ENCODE measurements around the gene RNF126.

Gene RNF126

DNA sequence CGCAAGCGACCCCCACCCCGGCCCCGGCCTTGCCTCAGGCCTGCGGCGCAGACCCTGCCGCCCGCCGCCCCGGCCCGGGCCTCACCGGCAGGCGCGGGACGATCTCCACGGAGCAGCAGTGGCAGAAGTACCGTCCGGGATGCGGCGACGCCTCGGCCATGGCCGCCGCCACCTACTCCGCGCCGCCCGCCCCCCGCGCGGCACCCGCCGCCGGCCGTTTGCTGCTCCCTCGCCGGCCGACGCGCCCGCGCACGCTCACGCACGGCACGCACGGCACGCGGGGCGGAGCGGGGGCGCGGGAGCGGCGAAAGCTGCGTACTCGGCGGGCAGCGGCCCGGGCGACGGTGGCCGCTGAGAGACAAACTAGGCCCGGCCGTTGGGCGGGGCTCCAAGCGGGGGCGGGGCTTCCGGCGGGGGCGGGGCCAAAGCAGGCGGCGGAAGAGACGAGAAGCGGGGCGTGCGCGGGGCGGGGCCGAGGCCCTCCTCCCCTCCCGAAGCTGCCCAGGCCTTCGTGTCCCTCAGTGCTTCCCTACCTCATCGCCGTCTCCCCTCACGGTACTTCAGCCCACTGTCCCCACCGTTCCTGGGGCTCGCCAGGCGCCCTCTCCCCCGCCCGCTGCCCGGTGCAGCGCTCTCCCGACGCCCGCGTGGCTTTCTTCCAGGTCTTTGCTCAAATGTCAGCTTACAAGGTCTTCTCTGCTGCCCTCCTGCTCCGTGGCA, at the start of gene RNF126:
TSS of gene RNF126 (minus strand) at position 253 of the 720 bp plus-strand sequence. CDS start at position 160, 93 bp downstream.
- peaks cover 36% of the 10 kb centered on the region for H3K4me1 ChIP-seq (ENCODE audit: low read depth, poor library complexity, severe bottlenecking)
- TF ChIP-seq, protein P1, sequence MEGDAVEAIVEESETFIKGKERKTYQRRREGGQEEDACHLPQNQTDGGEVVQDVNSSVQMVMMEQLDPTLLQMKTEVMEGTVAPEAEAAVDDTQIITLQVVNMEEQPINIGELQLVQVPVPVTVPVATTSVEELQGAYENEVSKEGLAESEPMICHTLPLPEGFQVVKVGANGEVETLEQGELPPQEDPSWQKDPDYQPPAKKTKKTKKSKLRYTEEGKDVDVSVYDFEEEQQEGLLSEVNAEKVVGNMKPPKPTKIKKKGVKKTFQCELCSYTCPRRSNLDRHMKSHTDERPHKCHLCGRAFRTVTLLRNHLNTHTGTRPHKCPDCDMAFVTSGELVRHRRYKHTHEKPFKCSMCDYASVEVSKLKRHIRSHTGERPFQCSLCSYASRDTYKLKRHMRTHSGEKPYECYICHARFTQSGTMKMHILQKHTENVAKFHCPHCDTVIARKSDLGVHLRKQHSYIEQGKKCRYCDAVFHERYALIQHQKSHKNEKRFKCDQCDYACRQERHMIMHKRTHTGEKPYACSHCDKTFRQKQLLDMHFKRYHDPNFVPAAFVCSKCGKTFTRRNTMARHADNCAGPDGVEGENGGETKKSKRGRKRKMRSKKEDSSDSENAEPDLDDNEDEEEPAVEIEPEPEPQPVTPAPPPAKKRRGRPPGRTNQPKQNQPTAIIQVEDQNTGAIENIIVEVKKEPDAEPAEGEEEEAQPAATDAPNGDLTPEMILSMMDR (conservative IDR thresholded peaks at IDR 0.05; ENCODE audit: low read depth, low read length) = no peak
- peak within 1 kb of the TSS; percentile 97 for H3K27ac ChIP-seq
- peak within 1 kb of the TSS; percentile 83 for H2AFZ ChIP-seq (ENCODE audit: low read depth)
- peak within 1 kb of the TSS; percentile 97 for H3K9ac ChIP-seq
- H4K20me1 ChIP-seq (ENCODE audit: insufficient read depth) = peaks cover 19% of the 10 kb centered on the region
- peak within 1 kb of the TSS; percentile 97 for H3K4me2 ChIP-seq
- peaks cover 13% of the 10 kb centered on the region for H3K27me3 ChIP-seq (ENCODE audit: insufficient read depth, low read depth)
- peaks cover 45% of the 10 kb centered on the region for H3K79me2 ChIP-seq (ENCODE audit: insufficient read depth, low read depth)
- peak within 1 kb of the TSS; percentile 28 for H3K4me3 ChIP-seq (IDR thresholded peaks at IDR 0.05; ENCODE audit: insufficient read depth, low read depth, low read length)
- H3K36me3 ChIP-seq (ENCODE audit: insufficient read depth) = no peaks in the 10 kb centered on the region

DNA sequence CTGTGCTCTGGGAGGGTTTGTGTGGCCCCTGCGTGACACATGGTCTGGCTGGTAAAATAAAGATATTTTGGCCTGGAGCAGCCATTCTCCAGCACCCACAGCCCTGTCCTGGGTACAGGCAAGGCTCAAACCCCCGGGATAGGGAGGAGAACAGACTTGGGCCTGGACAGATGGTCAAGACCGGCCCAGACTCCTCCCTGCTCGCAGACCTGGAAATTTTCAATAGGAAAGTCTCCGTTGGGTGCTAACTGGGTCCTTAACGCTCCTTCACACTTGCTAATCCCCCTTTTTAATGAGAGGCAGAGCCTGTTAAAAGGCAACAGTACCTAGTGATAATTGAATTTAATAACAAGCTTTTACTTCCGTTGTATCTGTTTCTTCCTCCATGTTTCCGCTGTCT, 48.2 kb upstream of the RNF126 start:
- Histone ChIP-seq H3K4me3 (IDR thresholded peaks at IDR 0.05; ENCODE audit: insufficient read depth, low read depth, low read length) (no peak overlapping the region), H3K27ac (no peak overlapping the region), H3K36me3 (ENCODE audit: insufficient read depth) (no peaks in the 10 kb centered on the region), H3K27me3 (ENCODE audit: insufficient read depth, low read depth) (peaks cover 71% of the 10 kb centered on the region), H3K4me1 (ENCODE audit: low read depth, poor library complexity, severe bottlenecking) (no peaks in the 10 kb centered on the region), H3K9ac (no peak overlapping the region), H2AFZ (ENCODE audit: low read depth) (no peak overlapping the region), H4K20me1 (ENCODE audit: insufficient read depth) (no peaks in the 10 kb centered on the region), H3K79me2 (ENCODE audit: insufficient read depth, low read depth) (no peaks in the 10 kb centered on the region), H3K4me2 (no peak overlapping the region)
- TF ChIP-seq, protein P1 (conservative IDR thresholded peaks at IDR 0.05; ENCODE audit: low read depth, low read length) = no peak

DNA sequence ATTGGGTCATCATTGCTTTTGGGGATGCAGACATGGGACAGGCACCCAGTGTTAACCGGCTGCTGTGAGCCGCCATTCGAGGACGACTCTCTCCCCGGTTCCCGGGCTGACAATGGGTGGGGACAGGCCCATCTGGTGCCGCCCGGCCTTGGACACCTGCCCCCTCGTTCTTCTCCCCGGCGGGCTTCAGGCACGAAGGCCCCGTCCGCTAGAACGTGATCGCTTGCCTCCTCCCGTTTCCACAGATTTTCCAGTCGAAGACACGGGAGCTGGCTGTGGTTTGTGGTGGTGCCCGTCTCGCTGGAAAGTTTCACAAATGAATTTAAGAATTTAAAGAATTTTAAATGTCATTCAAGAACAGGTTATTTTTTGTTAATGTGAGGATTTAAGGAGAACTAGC, 47.8 kb upstream of the RNF126 start:
- no peak overlapping the region for H2AFZ ChIP-seq (ENCODE audit: low read depth)
- H3K4me1 ChIP-seq (ENCODE audit: low read depth, poor library complexity, severe bottlenecking) = no peaks in the 10 kb centered on the region
- no peak overlapping the region for H3K4me2 ChIP-seq
- no peaks in the 10 kb centered on the region for H3K79me2 ChIP-seq (ENCODE audit: insufficient read depth, low read depth)
- H3K4me3 ChIP-seq (IDR thresholded peaks at IDR 0.05; ENCODE audit: insufficient read depth, low read depth, low read length) = no peak overlapping the region
- TF ChIP-seq, protein P1 (conservative IDR thresholded peaks at IDR 0.05; ENCODE audit: low read depth, low read length) = no peak
- no peak overlapping the region for H3K27ac ChIP-seq
- no peaks in the 10 kb centered on the region for H4K20me1 ChIP-seq (ENCODE audit: insufficient read depth)
- no peaks in the 10 kb centered on the region for H3K36me3 ChIP-seq (ENCODE audit: insufficient read depth)
- peaks cover 73% of the 10 kb centered on the region for H3K27me3 ChIP-seq (ENCODE audit: insufficient read depth, low read depth)
- no peak overlapping the region for H3K9ac ChIP-seq

DNA sequence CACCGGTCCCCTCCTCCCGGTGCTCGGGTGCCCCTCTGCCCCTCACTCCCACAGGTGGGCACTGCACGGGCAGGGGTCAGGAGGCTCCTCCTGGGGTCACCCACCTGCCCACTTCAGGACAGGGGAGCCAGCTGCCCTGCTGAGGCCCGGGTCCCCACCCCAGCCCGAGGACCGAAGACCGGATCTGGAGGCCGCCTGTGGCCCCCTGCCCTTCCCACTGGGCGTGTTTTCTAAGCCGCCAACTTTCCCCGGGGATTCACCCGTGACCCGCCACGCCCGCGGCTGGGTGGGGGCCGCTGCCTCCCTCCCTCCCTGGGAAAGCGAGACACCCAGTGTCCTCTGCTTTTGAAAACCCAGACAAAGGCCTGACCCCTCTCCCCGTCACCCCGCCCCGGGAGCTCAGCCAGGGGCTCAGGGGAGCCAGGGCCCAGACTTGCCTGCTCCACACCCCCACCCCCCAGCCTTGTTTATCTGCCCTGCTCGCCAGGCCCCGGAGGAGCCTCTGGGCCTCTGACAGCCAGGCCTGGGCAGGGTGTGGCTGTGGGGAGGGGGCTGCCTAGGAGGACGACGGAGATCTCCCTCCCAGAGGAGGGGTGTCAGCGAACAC, 47.1 kb upstream of the RNF126 start:
- Histone ChIP-seq H3K27me3 (ENCODE audit: insufficient read depth, low read depth) (peaks cover 72% of the 10 kb centered on the region), H4K20me1 (ENCODE audit: insufficient read depth) (no peaks in the 10 kb centered on the region), H3K36me3 (ENCODE audit: insufficient read depth) (no peaks in the 10 kb centered on the region), H3K27ac (no peak overlapping the region), H2AFZ (ENCODE audit: low read depth) (no peak overlapping the region), H3K4me2 (no peak overlapping the region), H3K79me2 (ENCODE audit: insufficient read depth, low read depth) (no peaks in the 10 kb centered on the region), H3K4me3 (IDR thresholded peaks at IDR 0.05; ENCODE audit: insufficient read depth, low read depth, low read length) (no peak overlapping the region), H3K9ac (no peak overlapping the region), H3K4me1 (ENCODE audit: low read depth, poor library complexity, severe bottlenecking) (no peaks in the 10 kb centered on the region)
- TF ChIP-seq, protein P1 (conservative IDR thresholded peaks at IDR 0.05; ENCODE audit: low read depth, low read length) = no peak

Data from KMS-11 (cell line).